Neural progenitor cell (in vitro differentiated cells): ENCODE measurements around the gene SESN2.

Experiments
- CTCF ChIP-seq: fragments of 200-600 bp; sonication (generic); IDR thresholded peaks from 2 replicates; pipeline ENCODE4 v1.5.1; 2017; ENCODE audit warnings: antibody characterized with exemption, mild to moderate bottlenecking
- EZH2 ChIP-seq: fragments of 200-600 bp; sonication (generic); IDR thresholded peaks from 2 replicates; pipeline ENCODE4 v1.6.1; 2017; ENCODE audit warnings: antibody characterized with exemption, mild to moderate bottlenecking, moderate library complexity
- EZH2phosphoT487 ChIP-seq: fragments of 200-600 bp; sonication (generic); IDR thresholded peaks from 2 replicates; pipeline ENCODE4 v1.6.1; 2017; ENCODE audit warnings: antibody characterized with exemption

GRCh38 chr1:28286111-28286510 lies 26.8 kb downstream of the SESN2 start:
- TF ChIP-seq CTCF: no peak
- no peak for TF ChIP-seq EZH2
- TF ChIP-seq EZH2phosphoT487: no peak
